Activated gamma-delta T cell (primary cell): ENCODE data around the gene ZXDC.

Experiments
- DNase-seq: peaks from one replicate; lab custom pipeline; 2025; lab: John Stamatoyannopoulos, UW

Gene ZXDC

DNA sequence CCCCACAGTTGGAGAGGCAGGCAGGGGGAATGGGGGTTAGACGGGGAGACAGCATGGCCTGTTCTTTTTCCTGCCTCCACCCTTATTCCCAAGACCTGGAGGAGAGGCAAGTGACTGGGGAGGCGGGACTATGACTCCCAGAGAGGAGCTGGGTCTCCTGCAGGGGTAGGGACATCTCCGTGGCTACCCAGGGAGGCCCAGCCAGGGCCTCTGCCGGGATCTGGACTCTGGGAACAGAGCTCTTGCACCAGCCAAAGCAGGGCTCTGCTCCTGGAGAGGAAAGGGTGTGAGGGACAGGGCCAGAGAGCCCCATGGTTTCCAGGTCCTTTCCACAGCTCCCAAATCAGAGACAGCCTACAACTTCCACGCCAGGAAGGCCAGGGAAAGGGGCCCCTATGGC lies 58.2 kb downstream of the ZXDC start:
- no peak for DNase-seq

DNA sequence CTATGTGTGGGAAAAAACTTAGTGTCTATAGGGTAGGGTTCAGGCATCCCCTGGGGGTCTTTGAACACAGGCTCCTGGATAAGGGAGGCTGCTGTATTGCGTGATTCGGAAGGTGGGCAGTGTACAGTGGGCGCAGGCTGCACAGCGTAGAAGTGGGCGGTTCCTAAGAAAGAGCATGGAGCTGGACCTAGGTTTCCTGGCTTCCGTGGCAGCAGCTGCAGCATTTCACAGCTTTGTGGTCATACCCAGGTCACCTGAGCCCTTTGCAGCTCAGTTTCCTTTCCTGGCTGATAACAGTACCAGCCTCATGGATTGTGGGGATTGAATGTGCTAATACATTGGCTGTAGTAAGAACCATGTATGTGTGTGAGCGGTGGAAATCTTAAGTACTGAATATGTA lies 58.7 kb downstream of the ZXDC start:
- no peak for DNase-seq

DNA sequence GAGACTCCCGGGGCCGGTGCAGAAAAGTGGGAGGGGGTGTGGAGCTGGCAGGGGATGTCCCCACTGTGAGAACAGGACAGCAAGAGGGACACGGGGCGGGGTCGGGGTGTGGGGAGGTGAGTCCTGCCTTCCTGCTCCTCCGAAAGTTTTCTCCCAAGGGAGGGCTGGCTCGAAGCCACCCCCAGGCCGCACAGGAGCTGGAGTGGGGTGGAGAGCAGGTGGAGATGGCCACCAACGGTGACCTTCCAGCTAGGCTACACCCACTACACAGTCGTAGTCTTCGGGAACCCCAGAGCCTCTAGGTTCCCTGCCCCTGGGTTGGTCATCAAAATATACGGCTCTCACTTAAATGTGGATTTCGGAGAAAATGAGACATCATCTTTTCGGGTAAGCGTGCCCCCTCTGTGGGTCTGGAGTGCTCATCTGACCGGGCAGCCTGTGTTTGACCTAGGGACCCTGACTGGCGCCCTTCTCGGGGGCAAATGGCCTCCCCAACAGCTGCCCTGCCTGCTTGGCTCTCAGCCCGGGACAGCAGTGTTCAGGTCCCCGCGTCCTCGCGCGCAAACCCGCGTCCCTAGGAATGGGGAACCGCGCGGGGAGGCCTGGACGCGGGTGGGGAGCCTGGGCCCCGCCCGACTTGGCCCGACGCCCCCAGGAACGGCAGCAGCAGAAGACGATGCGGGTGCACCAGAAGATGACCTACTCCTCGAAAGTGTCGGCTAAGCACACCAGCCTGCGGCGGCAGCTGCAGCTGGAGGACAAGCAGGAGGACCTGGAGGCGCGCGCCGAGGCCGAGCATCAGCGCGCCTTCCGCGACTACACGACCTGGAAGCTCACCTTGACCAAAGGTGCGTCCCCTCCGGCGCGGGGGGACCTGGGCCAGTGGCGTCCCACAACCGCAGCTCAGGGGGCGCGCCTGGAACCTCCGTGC lies 59.8 kb downstream of the ZXDC start:
- no peak for DNase-seq

DNA sequence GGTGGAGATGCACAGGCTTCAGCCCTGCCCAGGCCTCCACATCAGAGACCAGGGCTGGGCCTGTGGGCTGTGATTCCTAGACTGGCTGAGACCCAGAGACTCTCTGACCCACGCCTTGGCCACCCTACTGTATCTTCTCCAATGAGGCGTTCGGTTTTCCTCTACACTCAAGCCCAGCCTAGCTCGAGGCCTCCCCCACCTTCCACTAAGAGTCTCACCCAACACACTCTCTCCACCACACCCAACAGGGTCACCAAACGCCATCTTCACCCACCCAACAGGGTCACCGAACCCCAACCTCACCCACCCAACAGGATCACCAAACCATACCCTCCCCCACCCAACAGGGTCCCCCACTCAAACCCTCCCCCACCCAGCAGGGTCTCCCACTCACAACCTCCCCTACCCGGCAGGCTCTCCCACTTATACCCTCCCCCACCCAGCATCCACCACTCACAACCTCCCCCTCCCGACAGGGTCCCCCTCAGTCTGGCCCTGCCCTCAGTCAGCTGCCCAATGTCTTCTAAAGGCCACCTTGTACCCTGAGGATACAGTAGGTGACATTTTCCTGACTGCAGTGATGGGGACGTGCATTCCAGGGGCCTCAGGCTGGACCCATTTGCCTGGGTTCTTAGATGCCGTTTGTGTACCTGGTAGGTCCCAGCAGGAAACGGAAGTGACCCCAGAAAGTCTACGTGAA lies 60.6 kb downstream of the ZXDC start:
- DNase-seq = no peak

DNA sequence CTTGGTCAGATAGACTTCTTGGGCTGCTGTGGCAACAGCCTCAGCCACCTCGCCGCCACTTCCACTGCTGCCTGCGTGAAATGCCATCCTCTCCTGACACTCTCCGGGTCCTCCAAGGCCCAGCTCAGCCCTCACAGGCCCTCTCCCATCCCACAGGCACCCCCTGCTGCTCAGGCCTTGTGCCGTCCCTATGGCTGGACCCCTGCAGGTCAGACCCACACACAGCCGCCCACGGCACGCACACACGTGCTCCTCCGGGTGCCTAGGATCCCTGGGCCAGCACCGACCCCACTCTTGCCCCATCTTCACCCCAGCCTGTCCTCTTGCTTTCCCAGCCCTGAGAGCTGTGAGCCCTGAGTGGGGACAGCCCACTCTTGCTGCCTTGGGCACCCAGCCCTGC lies 61.3 kb downstream of the ZXDC start:
- no peak for DNase-seq

DNA sequence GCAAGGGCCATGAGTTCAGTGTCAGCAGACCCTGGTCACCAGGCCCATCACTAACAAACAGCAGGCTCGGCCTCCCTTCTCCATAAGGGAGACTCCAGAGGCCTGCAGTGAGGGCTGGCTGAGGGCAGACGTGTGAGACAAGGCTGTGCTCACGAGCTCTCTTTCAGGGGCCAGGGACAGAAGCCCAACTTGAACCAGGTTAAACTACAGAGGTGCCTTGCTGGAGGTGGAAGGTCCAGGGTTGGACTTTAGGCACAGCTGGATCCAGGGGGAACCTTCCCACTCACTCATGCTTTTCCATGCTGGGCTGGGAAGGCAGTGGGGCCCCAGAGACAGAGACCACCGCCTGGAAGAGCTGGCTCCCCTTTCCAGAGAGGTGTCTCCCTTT lies 62.0 kb downstream of the ZXDC start:
- no peak for DNase-seq

DNA sequence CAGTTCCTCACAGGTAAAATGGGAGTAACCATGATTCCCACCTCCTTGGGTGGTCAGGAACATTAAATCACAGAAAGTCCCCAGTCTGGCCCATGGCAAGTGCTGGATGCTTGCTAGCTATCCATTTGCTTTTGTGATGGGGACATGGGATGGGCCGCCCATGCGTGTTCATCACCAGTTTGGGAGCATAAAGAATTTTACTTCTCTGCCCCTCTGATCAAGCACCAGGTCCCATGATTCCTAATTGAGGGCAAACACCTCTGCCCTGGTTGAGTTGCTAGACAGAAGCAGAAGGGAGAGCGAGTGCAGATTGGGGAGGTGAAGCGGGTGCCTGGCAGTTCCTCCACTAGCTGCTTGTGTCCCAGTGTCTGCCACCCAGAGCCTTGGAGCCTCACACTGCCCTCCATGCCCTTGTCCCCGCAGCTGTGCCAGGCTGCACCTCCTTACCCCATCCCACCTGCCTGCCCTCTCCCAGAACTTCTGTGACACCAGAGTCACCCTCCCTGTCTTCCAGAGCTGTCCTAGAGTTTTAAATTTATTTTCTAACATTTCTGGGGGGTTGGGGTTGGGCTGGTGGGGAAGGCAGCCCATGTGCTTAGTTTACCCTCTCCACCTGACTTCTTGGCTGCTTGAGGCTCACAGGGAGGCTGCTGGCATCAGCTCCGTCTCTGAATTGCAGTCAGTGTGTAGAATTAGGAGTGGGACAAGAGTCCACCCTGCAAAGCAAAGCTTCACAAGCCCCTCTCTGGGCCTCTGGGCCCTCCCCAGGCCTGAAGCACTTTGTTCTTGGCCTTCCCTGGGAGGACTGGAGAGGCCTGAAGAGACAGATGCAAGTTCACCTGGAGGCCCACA lies 62.6 kb downstream of the ZXDC start:
- DNase-seq = no peak

DNA sequence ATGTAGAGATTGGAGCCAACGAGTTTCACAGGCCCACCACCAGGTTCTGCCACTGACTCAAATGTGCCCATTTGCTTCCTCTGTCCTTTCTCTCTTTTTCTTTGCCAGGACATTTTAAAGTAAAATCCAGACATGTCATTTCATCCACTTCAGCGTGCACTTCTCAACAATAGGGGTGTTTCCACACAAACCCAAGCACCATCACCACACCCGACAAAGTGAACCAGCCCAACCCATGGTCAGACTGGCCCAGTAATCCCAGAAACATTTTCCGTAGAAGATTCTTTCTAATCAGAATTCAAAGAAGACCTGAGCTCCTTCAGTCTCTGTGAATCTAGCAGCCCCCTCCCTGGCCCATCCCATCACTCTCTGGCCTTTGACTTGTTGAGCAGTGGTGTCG lies 67.6 kb downstream of the ZXDC start:
- DNase-seq = no peak

DNA sequence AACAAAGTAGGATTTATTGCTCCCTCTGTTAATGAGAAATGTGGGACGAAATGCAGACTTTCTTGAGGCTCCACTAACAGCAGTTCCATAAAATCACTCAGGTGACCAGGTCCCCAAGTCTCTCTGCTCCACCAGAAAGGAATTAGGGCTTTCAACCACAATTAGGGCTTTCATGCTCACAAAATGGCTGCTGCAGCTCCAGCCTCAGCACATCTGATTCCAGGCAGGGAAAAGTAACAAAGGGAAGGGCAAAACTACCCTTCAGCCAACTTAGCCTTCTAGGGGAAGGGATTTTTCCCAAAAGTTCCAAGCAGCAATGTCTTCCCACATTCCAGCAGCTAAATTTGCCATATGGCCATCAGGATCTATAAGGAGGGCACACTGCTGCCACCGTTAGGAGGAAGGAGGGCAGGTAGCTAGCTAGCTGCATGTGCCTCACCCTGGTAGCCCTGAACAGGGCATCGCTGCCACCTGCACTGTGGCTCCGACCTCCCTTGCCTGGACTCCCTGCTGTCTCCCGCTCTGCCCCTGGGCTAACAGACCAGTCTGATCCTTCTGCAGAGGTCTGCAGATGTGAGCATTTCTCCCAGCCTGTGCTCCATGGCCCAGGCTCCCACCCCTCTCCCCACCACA lies 68.2 kb downstream of the ZXDC start:
- no peak for DNase-seq

DNA sequence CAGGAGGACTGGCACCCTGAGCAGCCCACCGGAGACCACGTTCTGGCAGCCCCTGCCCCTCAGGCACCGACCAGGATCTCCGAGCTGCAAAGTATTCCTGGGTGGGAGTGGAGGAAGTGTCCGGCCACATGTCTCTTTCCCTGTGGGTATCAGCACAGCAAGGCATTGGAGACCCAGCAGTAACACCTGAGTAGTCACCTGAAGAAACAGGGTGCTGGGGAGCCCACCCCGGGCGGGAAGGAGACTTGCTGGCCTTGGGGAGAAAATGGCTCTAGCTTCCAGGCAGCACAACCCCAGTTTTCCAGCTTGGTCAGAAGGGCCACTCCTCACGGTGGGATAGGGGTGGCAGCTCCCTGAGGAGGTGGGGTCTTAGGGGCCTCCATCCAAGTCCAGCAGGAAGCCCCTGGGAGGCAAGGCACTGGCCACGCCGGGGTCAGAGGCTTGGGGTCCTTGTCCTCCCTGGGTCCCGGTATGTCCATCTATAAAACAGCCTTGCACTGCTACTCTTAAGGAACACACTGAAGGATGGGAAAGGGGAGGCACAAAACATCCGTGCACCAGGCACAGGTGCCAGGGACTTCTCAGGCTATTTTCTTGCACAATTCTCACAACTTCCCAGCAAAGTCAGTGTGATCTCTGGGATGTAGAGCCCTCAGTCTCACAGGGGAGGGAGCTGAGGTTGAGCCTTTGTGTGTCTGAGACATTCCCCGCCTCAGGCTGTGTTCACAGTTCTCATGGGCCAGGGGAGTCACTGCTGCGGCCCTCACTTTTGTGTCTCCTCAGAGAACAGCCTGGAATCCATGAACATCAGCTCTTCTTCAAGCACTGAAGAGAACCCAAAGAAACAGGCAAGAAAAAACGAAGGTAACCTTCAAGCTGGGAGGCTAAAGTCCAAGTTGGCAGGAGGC lies 69.0 kb downstream of the ZXDC start:
- no peak for DNase-seq

DNA sequence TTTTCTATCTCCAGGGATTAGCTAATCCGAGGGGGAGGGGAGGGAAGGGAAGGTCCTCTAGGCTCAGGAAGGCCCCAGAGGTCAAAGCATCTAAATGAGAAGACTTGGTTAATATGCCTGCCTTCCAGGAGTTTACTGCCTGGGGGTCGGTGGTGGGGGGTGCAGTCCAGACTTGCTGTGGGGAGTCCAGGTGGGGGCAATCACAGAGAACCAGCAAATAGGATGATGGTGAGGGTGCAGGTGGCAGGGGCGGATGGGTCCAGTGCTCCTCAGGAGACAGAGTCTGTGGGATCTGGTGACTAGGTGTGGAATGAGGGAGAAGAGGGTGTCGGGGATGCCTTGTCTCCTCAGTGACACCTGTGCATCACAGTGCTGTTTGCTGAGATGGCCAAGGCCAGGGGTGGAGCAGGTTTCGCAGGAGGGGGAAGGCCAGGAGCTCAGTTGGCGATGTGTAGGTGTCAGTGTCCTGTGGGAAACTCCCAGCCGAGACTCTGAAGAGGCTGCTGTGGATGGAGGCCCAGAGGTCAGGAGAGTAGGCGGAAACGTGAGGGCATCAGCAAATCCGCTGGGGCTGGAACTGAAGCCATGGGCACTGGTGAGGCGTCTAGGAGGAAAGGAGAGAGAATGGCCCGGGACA lies 72.9 kb downstream of the ZXDC start:
- no peak for DNase-seq

DNA sequence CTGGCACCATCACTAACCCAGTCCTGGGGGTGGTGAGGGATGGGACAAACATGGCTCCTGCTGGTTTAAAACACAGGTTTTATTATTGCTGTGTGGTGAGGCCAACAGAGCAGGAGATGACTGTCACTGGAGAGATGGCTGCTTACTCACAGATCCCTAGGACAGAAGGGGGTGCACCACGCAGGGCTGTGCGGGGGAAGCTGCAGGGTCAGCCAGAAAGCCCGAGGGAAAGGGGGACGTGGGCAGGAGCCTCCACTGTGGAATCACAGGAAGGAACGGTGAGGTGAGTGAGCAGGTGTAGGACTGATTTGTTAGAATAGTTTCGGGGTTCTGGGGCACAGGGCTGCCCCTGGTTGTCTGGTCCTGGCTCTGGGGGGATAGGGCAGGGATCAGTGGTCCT lies 73.5 kb downstream of the ZXDC start:
- no peak for DNase-seq

DNA sequence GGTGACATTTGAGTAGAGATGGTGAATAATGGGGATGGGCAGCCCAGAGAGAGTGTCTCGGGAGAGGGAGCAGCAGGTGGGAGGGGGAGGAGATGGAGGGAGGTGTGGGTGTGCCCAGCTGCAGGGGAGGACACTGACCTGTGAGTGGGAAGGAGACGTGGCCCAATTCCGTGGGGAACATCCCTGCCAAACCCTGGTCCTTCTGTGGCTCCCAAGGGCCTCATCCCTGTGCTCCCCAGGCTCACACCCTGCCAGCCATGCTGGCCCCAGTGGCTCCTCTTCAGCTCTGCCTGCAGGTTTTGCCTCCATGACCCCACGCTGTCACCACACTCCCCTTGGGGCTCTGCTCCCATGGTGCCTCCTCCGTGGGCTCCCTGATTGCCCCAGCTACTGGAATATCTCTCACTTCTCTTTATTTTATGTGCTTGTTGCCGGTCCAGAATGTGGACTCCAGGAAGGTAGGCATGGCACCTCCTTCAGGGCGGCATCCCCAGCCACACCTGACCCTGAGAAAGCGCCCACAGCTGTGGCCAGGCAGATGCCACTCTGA lies 74.0 kb downstream of the ZXDC start:
- DNase-seq = no peak

DNA sequence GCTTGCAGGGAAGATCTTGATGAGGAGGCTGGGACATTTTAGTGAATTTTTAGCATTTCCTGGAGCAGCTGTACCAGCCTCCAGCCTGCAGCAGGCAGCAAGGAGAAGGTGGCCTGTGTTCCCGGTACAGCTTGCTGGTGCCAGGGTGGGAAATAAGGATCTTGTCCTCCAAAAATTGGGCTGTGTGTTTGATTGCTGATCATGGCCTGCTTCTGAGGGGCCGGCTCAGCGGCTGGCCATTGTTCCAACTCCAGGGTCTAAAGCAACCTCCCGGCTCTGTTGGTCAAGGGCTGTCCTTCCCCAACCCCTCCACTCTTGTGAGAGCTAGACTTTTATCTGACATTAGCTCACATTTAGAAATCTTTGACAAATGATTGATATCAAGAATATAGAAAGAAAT lies 75.9 kb downstream of the ZXDC start:
- no peak for DNase-seq

DNA sequence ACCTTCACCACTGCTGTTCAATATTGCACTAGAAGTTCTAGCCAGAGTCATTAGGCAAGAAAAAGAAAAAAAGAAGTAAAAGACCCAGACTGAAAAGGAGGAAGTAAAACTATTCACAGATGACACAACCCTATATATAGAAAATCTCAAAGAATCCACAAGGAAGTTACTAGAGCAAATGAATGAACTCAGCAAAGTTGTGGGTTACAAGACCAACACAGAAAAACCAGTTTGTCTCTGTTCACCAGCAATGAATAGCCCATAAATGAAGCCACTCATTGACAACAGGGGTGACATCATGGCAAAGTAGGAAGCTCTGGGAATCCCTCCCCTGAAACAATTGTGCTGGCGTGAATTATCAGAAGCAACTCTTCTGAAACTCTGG lies 76.3 kb downstream of the ZXDC start:
- no peak for DNase-seq

DNA sequence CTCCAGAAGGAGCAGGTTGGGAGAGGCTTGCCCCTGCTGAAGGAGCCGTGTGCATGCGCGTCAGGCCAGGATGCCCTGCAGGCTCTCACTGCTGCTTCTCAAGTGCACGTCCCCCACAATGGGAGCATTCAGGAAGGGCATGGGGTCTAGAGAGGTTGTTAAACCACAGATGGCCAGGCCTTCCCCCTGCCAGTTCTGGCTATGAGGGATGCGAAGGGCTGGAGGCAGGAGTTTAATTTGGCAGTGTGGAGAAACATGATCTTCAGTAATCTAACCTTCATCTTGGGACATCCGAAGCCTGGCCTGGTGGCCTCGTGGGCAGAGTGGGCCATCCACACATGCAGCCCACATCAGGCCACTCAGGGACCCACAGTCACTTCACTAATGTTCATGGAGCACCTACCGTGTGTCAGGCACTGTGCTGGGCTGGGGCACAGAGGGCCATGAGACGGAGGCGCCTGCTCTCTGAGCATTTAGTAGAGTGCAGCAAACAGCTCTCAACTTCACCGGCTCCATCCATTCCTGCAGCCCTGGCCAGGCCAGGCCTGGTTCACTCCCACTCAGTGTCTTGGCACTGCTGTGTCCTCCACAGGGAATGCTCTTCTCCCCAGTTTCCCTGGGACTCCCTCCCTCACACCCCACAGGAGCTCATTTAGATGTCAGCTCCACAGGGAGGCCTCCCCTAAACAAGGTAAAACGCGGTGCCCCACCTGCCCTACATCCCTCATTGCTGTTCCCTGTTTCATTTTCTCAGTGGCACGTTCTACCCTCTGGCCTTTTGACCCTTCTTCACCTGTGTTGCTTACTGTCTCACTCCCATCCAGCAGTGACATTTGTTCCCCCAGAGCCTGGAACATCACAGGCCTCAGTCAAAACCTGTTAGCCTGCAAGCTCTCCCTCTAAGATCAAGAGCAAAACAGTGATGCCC lies 77.0 kb downstream of the ZXDC start:
- no peak for DNase-seq

DNA sequence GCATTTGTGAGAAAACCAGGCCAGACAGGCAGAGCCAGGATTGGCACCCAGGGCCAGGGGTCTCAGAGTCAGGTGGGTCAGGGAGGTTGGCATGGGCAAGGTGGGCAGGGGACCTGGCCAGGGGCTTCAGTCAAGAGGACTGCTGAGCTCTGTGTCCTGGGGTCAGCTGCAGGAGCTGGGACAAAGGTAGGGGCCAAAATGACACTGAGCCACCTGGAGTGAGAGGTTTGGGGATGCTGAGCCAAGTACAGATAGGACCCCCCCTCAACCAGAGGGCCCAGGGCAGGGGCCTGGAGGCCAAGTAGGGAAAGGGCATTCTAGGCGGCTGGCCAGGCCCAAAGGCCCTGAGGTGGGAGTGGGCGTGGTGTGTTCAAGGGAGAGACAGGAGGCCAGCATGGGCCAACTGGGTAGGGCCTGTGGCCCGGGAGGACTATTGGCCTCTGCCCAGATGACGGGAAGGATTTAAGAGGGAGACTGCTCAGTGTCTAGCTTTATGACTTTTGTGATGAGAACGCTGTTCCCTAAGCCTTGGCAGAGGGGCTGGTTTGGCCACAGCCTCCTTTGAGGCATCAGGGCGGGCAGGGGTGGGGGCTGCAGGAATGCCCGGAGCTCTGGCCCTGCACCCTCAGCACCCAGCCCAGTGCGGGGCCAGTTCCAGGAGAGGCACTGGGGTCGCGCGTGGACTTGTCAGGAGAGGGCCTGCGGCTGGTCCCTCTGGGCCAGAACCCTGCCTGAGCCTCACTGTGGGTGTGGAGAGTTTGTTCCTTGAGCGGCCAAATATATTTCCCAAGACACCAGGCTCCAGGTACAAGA lies 77.9 kb downstream of the ZXDC start:
- no peak for DNase-seq

DNA sequence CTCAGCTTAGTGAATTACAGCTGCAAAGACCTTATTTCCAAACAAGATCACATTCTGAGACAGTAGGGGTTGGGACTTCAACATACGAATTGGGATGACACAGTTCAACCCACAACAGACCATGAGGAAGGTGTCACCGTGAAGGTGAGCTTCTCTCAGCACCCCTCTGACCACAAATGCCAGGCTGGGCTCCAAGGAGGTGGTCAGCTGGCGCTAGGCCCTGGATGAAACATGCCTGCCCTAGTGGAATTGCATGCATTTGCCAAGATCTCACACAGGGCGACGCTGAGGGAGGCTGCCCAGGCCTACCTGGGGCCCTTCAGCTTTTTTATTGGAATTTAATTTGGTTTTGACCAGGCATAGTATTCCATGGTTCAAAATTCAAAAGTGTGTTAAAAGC lies 79.2 kb downstream of the ZXDC start:
- no peak for DNase-seq
